Colonic mucosa (tissue), 4 donors: ENCODE data around the gene ROGDI. TPM values are rescaled to one million over a fixed set of nuclear protein-coding genes. Genes with fewer than 3 reads are reported as not detected.

Source experiments
- DNase-seq: peaks from one replicate; pipeline ENCODE4 v3.0.0-alpha.2; 2020
- H3K27ac ChIP-seq: fragments of 200-600 bp; one replicate; pipeline ENCODE4 v1.8.0; 2021
- H3K27me3 ChIP-seq: fragments of 200-600 bp; one replicate; pipeline ENCODE4 v1.8.0; 2021
- H3K36me3 ChIP-seq: fragments of 200-600 bp; one replicate; pipeline ENCODE4 v1.8.0; 2021
- H3K4me1 ChIP-seq: fragments of 200-600 bp; one replicate; pipeline ENCODE4 v1.8.0; 2021; ENCODE audit warnings: mild to moderate bottlenecking
- H3K4me3 ChIP-seq: fragments of 200-600 bp; one replicate; pipeline ENCODE4 v1.8.0; 2021
- H3K9ac ChIP-seq, 2 donors: one replicate each; pipeline ENCODE4 v1.7.0; 2013; ENCODE audit warnings: control low read depth in 2 of 2, low read depth in 2 of 2, low read length in 2 of 2
- H3K9me3 ChIP-seq: fragments of 200-600 bp; one replicate; pipeline ENCODE4 v1.8.0; 2021
- intact Hi-C: fragments of 100-400 bp; cut with DNase I; formaldehyde crosslinking; loops from one replicate; pipeline ENCODE4 v1.14.1; 2022
- total RNA-seq, 2 donors: library from RNA; stranded (reverse); fragmentation: NEBNext Ultra II Directional in 1 of 2; extraction: Animal tissue kit (Norgen Biotek cat#: 25700) in 1 of 2; gene quantifications; one replicate each; pipeline ENCODE4 v1.2.1, GENCODE V29; 2021
- TF ChIP-seq, protein P1 (sequence below): fragments of 200-600 bp; IDR thresholded peaks from one replicate; pipeline ENCODE4 v1.8.0; 2022; ENCODE audit warnings: antibody characterized with exemption, mild to moderate bottlenecking
- donor health status: healthy.
- donor health status: DM: no; HTN: no; CAD: no.
- donor health status: DM: no; HTN: no; CAD: no.

The ROGDI gene
- total RNA-seq, 2 donors from 2014 or later: 18.1 to 23.9 TPM

DNA sequence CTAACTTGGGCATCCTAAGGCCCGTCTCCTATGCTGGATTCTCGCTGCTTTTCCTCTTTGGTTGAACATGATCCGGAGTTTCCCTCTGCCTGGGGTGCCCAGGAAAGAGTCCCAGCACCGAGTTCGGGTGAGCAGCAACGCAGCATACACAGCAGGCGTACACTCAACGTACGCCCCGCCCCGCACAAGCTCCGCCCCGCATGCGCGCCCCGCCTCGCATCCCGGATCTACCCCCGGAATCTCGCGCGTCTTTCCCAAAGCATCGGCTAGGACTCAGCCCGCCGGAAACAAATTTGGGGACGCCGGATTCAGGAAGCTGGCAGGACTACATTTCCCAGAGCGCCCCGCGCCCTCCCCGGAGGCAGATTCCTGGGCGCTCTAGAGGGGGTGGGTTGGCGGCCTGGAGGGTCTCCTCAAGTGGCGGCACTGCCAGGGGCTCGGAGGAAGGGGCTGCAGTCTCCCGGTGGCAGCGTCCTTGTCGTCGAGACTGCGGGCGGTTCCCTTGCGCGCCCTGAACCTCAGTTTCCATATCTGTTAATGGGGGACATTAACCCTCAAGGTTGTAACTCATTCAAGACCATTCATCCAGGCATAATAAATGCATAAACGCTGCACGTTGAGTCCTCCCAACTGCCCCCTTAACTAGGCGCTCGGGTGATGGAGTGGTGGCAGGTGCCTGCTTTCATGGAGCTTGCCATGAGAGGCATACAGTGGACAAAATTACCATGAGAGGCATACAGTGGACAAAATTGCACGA is 33.7 kb downstream of the ROGDI start:
- intact Hi-C loops: loop anchor here (2.0 kb wide), 1 partner anchor 32 kb away; no protein-coding TSS in a partner anchor
- Histone ChIP-seq H3K36me3 (no peaks in the 10 kb centered on the region), H3K4me1 (peaks cover 15% of the 10 kb centered on the region), H3K27ac (peak overlapping the region; percentile 90), H3K9me3 (no peaks in the 10 kb centered on the region), H3K4me3 (peak overlapping the region; percentile 97), H3K9ac (peak overlapping the region; percentile 53), H3K27me3 (no peaks in the 10 kb centered on the region)
- peak; percentile 99 for DNase-seq
- TF ChIP-seq, protein P1, sequence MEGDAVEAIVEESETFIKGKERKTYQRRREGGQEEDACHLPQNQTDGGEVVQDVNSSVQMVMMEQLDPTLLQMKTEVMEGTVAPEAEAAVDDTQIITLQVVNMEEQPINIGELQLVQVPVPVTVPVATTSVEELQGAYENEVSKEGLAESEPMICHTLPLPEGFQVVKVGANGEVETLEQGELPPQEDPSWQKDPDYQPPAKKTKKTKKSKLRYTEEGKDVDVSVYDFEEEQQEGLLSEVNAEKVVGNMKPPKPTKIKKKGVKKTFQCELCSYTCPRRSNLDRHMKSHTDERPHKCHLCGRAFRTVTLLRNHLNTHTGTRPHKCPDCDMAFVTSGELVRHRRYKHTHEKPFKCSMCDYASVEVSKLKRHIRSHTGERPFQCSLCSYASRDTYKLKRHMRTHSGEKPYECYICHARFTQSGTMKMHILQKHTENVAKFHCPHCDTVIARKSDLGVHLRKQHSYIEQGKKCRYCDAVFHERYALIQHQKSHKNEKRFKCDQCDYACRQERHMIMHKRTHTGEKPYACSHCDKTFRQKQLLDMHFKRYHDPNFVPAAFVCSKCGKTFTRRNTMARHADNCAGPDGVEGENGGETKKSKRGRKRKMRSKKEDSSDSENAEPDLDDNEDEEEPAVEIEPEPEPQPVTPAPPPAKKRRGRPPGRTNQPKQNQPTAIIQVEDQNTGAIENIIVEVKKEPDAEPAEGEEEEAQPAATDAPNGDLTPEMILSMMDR: no peak

DNA sequence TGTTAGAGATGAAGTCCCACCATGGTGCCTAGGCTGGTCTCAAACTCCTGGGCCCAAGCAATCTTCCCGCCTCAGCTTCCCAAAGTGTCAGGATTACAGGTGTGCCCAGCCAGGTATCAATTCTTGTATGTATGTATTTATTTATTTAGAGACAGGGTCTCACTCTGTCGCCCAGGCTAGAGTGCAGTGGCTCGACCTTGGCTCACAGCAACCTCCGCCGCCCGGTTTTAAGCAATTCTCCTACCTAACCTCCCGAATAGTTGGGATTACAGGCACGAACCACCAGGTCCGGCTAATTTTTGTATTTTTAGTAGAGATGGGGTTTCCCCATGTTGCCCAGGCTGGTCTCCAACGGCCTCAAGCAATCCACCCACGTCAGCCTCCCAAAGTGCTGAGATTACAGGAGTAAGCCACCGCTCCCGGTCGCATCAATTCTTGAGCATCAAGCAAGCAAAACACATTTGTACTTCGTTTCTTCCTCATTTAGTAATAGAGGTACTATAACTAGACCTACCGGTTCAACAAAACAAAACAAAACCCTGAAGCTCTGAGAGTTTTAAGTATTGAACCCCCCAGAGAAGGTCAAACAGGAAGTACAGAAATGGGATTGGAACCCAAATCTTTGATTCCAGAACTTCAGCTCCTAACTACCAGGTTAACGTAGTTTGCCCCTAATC is 34.4 kb downstream of the ROGDI start:
- TF ChIP-seq, protein P1: no peak
- Histone ChIP-seq H3K27ac (peak overlapping the region; percentile 90), H3K27me3 (no peaks in the 10 kb centered on the region), H3K9ac (peak overlapping the region; percentile 53), H3K9me3 (no peaks in the 10 kb centered on the region), H3K4me1 (peaks cover 15% of the 10 kb centered on the region), H3K4me3 (peak overlapping the region; percentile 97), H3K36me3 (no peaks in the 10 kb centered on the region)
- intact Hi-C loops: loop anchor here (2.0 kb wide), 1 partner anchor 33 kb away; no protein-coding TSS in a partner anchor
- DNase-seq: peak; percentile 38

DNA sequence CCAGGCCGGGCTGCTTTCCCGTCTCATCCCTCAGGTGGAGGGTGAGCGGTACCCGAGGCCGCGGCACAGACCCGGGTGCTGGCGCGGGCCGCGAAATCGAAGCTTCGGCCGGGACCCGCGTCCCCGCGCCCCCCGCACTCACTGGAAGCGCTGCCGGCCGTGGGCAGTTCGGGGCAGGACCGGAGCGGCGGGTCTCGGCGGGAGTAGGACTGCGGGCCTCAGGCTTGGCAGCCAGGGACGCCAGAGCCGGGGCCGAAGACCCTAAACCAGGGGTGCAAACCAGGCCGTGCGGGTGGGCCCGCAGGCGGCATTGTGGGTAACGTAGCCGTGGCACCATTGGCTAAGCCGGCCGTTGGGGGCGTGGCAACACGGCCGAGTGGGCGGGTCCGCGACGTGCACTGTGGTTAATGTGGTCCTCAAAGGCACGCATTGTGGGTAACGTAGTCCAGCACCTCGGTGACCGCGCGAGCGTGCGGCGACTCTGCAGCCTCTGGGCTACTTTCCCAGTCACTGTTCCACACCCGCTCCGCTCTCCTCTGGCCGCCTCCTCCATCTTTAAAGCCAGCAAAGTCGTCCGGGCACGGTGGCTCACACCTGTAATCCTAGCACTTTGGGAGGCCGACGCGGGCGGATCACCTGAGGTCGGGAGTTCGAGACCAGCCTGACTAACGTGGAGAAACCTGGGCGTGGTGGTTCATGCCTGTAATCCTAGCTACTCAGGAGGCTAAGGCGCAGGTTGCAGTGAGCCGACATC is 35.4 kb downstream of the ROGDI start, which contains the start of gene ZNF500:
ZNF500 (minus strand) TSS at position 288 of the 754 bp plus-strand sequence. CDS start 1,184 bp downstream, outside the sequence.
- intact Hi-C loops: no loop called here
- H3K36me3 ChIP-seq: no peaks in the 10 kb centered on the region
- peak within 1 kb of the TSS; percentile 97 for H3K4me3 ChIP-seq
- no peaks in the 10 kb centered on the region for H3K27me3 ChIP-seq
- H3K27ac ChIP-seq: peak within 1 kb of the TSS; percentile 90
- H3K9ac ChIP-seq: peak within 1 kb of the TSS; percentile 87 to 96
- TF ChIP-seq, protein P1: no peak
- H3K4me1 ChIP-seq: peaks cover 15% of the 10 kb centered on the region
- DNase-seq: peak; percentile 99
- H3K9me3 ChIP-seq: no peaks in the 10 kb centered on the region

DNA sequence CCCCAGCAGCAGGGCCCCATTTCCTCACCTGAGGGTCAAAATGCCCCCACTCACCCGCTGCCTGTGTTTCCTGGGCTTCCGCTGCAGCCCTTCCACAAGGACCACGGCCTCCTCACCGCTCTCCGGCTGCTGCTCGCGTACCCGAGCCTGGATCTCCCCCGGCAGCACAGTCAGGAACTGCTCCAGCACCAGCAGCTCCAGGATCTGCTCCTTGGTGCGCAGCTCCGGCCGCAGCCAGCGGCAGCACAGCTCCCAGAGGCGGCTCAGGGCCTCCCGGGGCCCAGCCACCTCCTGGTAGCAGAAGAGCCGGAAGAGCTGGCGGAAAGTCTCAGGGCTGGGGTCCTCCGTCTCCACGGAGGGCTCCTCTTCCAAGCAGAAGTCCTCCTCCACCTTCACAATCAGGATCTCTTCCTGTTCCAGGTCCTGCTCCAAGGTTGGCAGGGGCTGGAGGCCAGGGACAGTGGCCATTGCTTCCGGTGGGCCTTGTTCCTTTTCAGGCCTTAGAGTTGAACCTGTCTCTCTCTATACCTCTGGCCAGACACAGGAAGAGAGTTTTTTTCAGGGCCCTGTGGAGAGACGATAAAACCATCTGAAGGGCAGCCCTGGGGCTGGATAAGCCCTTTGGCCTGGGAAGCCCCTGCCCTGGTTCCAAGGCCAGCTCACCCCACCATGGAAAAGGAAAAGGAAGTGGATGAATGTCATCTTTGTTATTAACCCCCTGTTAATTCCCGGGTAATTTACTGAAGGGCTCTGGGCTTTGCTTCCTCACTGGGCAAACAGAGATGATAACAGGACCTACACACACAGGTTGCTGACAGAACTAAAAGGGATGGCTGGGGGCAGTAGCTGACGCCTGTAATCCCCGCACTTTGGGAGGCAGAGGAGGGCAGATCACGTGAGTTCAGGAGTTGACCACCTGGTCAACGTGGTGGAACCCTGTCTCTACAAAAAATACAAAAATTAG is 36.6 kb downstream of the ROGDI start:
- intact Hi-C loops: no loop called here
- Histone ChIP-seq H3K36me3 (no peaks in the 10 kb centered on the region), H3K9me3 (no peaks in the 10 kb centered on the region), H3K9ac (peak overlapping the region; percentile 87 to 96), H3K27ac (peak overlapping the region; percentile 90), H3K4me1 (peaks cover 15% of the 10 kb centered on the region), H3K27me3 (no peaks in the 10 kb centered on the region), H3K4me3 (peak overlapping the region; percentile 97)
- no peak for DNase-seq
- TF ChIP-seq, protein P1: no peak
